Spleen (tissue), 7 donors: ENCODE measurements around the gene PFKM.

Experiments
- CTCF ChIP-seq, 11 experiments: fragments of 200-600 bp in 7 of 11; fragments of 450-650 bp in 4 of 11; sonication (generic) in 4 of 11; IDR thresholded peaks in 8 of 11; conservative IDR thresholded peaks in 3 of 11; 1 replicate in 7 of 11; 2 replicates in 4 of 11; pipeline versions ENCODE4 v1.4.0 to v1.8.0; 2016 to 2021; ENCODE audit warnings: antibody characterized with exemption in 11 of 11, inconsistent platforms in 4 of 11, mild to moderate bottlenecking in 1 of 11
- POLR2A ChIP-seq, 3 donors: fragments of 450-650 bp; IDR thresholded peaks; one replicate each; pipeline ENCODE4 v1.5.1; 2017; ENCODE audit warnings: antibody characterized with exemption in 3 of 3, mild to moderate bottlenecking in 1 of 3
- donor health status: DM: no; HTN: no; CAD: no; lungs with moderate emphysema.
- donor health status: DM: no; HTN: no; CAD: no.
- donor health status: DM: no; HTN: no; CAD: no.

GRCh38 chr12:48125985-48126384, 6.8 kb downstream of the PFKM start:
- TF ChIP-seq CTCF (IDR thresholded peaks at IDR 0.05 in 8 of 11, conservative IDR thresholded peaks at IDR 0.05 in 3 of 11) (no peak), POLR2A (IDR thresholded peaks at IDR 0.05) (no peak)
